Measurements from ENCODE around the gene ADAMTSL5. TPM values are rescaled to one million over a fixed set of nuclear protein-coding genes. Genes with fewer than 3 reads are reported as not detected.

The ADAMTSL5 gene
- total RNA-seq, 1 donor from 2014 or later, result 16.9 TPM

- no peak for TF ChIP-seq CTCF (IDR thresholded peaks at IDR 0.05)
- Mint-ChIP-seq H3K4me3 (ENCODE audit: unreplicated experiment) (no peak overlapping the region), H3K9me3 (ENCODE audit: low read depth) (no peaks in the 10 kb centered on the region), H3K27ac (ENCODE audit: unreplicated experiment) (no peak overlapping the region), H3K27me3 (ENCODE audit: low read depth) (no peaks in the 10 kb centered on the region), H3K36me3 (ENCODE audit: low read depth) (no peaks in the 10 kb centered on the region), H3K4me1 (ENCODE audit: low read depth) (peaks cover 19% of the 10 kb centered on the region)
- DNase-seq (ENCODE audit: low spot score), result no peak
Observed at GRCh38 chr19:1510442-1510806, 2.4 kb downstream of the ADAMTSL5 start.

- peaks cover 19% of the 10 kb centered on the region for H3K4me1 Mint-ChIP-seq (ENCODE audit: low read depth)
- no peak overlapping the region for H3K4me3 Mint-ChIP-seq (ENCODE audit: unreplicated experiment)
- DNase-seq (ENCODE audit: low spot score), result no peak
- no peak for TF ChIP-seq CTCF (IDR thresholded peaks at IDR 0.05)
- no peaks in the 10 kb centered on the region for H3K27me3 Mint-ChIP-seq (ENCODE audit: low read depth)
- no peaks in the 10 kb centered on the region for H3K36me3 Mint-ChIP-seq (ENCODE audit: low read depth)
- H3K9me3 Mint-ChIP-seq (ENCODE audit: low read depth), result no peaks in the 10 kb centered on the region
- peak overlapping the region; percentile 51 for H3K27ac Mint-ChIP-seq (ENCODE audit: unreplicated experiment)
Observed at GRCh38 chr19:1509602-1510441, 3.0 kb downstream of the ADAMTSL5 start.

GRCh38 chr19:1508507-1508856 lies 4.3 kb downstream of the ADAMTSL5 start:
- TF ChIP-seq CTCF (IDR thresholded peaks at IDR 0.05), result no peak
- Mint-ChIP-seq H3K27me3 (ENCODE audit: low read depth) (peaks cover 4% of the 10 kb centered on the region), H3K9me3 (ENCODE audit: low read depth) (no peaks in the 10 kb centered on the region)

GRCh38 chr19:1507763-1508506 lies 4.9 kb downstream of the ADAMTSL5 start:
- H3K9me3 Mint-ChIP-seq (ENCODE audit: low read depth), result no peaks in the 10 kb centered on the region
- H3K27me3 Mint-ChIP-seq (ENCODE audit: low read depth), result peaks cover 7% of the 10 kb centered on the region
- H3K27ac Mint-ChIP-seq (ENCODE audit: unreplicated experiment), result peak overlapping the region; percentile 99
- H3K36me3 Mint-ChIP-seq (ENCODE audit: low read depth), result no peaks in the 10 kb centered on the region
- H3K4me3 Mint-ChIP-seq (ENCODE audit: unreplicated experiment), result peak overlapping the region; percentile 90
- DNase-seq (ENCODE audit: low spot score), result peak; percentile 97
- TF ChIP-seq CTCF (IDR thresholded peaks at IDR 0.05), result no peak
- H3K4me1 Mint-ChIP-seq (ENCODE audit: low read depth), result peaks cover 19% of the 10 kb centered on the region

More at GRCh38 chr19:1508507-1508856, 4.3 kb downstream of the ADAMTSL5 start:
- no peaks in the 10 kb centered on the region for H3K36me3 Mint-ChIP-seq (ENCODE audit: low read depth)
- H3K27ac Mint-ChIP-seq (ENCODE audit: unreplicated experiment), result peak overlapping the region; percentile 32
- peak overlapping the region; percentile 9 for H3K4me3 Mint-ChIP-seq (ENCODE audit: unreplicated experiment)
- no peak for DNase-seq (ENCODE audit: low spot score)
- H3K4me1 Mint-ChIP-seq (ENCODE audit: low read depth), result peaks cover 19% of the 10 kb centered on the region

GRCh38 chr19:1507192-1507660 lies 5.6 kb downstream of the ADAMTSL5 start:
- H3K36me3 Mint-ChIP-seq (ENCODE audit: low read depth), result no peaks in the 10 kb centered on the region
- H3K4me3 Mint-ChIP-seq (ENCODE audit: unreplicated experiment), result no peak overlapping the region
- TF ChIP-seq CTCF (IDR thresholded peaks at IDR 0.05), result no peak
- no peak for DNase-seq (ENCODE audit: low spot score)
- peaks cover 7% of the 10 kb centered on the region for H3K27me3 Mint-ChIP-seq (ENCODE audit: low read depth)
- H3K27ac Mint-ChIP-seq (ENCODE audit: unreplicated experiment), result peak overlapping the region; percentile 99
- H3K4me1 Mint-ChIP-seq (ENCODE audit: low read depth), result peaks cover 14% of the 10 kb centered on the region
- H3K9me3 Mint-ChIP-seq (ENCODE audit: low read depth), result no peaks in the 10 kb centered on the region

Data from chondrocyte (in vitro differentiated cells).